ENCODE measurements around the gene ADGRL2. TPM values are rescaled to one million over a fixed set of nuclear protein-coding genes. Genes with fewer than 3 reads are reported as not detected.

ADGRL2 gene
- total RNA-seq, 1 experiment from 2014 or later = 0.51 TPM

DNA sequence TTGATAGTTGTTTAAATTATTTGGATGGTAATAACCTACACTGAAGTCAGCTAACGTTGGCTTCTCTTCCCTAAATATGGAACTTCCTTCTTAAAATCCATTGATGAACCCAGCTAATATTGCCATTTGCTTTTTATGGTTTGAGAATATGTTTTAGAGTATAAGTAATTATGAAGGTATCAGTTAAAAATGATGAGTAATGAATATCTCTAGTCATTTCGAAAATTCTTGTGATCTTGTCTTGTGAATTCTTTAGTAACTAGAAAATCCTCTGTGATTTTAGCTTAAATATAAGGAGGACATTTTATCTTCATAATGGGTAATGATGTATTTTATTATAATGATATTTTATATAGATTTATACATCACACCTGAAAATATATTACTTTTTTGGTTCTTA, 50.5 kb downstream of the ADGRL2 start:
- Histone ChIP-seq H3K27ac (ENCODE audit: low read length) (no peak overlapping the region), H3K9ac (ENCODE audit: low read length) (no peak overlapping the region), H2AFZ (ENCODE audit: low read length) (no peak overlapping the region), H4K20me1 (ENCODE audit: low read length) (no peaks in the 10 kb centered on the region), H3K4me1 (ENCODE audit: insufficient read depth, low read length) (no peaks in the 10 kb centered on the region), H3K36me3 (ENCODE audit: low read depth, low read length) (no peaks in the 10 kb centered on the region), H3K27me3 (ENCODE audit: low read length) (peaks cover 79% of the 10 kb centered on the region), H3K4me2 (ENCODE audit: low read length) (no peak overlapping the region), H3K9me3 (ENCODE audit: low read length) (no peaks in the 10 kb centered on the region), H3K4me3 (ENCODE audit: low read length) (no peak overlapping the region), H3K9me2 (replicated peaks; ENCODE audit: low read length) (no peaks in the 10 kb centered on the region), H3F3A (ENCODE audit: low read length, unreplicated experiment) (no peaks in the 10 kb centered on the region), H3K79me2 (ENCODE audit: low read length) (no peaks in the 10 kb centered on the region)
- no TSS peak for BruUV-seq (replicated peaks)
- ChIA-PET CTCF (no interaction called here), POLR2A (ENCODE audit: unreplicated experiment) (no interaction called here)
- DNase-seq = no peak
- no peak for TF ChIP-seq EZH2phosphoT487 (IDR thresholded peaks at IDR 0.05; ENCODE audit: borderline replicate concordance, low read length)
- TF ChIP-seq, protein P1, sequence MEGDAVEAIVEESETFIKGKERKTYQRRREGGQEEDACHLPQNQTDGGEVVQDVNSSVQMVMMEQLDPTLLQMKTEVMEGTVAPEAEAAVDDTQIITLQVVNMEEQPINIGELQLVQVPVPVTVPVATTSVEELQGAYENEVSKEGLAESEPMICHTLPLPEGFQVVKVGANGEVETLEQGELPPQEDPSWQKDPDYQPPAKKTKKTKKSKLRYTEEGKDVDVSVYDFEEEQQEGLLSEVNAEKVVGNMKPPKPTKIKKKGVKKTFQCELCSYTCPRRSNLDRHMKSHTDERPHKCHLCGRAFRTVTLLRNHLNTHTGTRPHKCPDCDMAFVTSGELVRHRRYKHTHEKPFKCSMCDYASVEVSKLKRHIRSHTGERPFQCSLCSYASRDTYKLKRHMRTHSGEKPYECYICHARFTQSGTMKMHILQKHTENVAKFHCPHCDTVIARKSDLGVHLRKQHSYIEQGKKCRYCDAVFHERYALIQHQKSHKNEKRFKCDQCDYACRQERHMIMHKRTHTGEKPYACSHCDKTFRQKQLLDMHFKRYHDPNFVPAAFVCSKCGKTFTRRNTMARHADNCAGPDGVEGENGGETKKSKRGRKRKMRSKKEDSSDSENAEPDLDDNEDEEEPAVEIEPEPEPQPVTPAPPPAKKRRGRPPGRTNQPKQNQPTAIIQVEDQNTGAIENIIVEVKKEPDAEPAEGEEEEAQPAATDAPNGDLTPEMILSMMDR (conservative IDR thresholded peaks at IDR 0.05; ENCODE audit: low read depth, low read length) = no peak
- no peak for TF ChIP-seq EZH2 (IDR thresholded peaks at IDR 0.05; ENCODE audit: low read length, unreplicated experiment)
- no peak for ATAC-seq
- intact Hi-C loops (cut with micrococcal nuclease) = no loop called here

DNA sequence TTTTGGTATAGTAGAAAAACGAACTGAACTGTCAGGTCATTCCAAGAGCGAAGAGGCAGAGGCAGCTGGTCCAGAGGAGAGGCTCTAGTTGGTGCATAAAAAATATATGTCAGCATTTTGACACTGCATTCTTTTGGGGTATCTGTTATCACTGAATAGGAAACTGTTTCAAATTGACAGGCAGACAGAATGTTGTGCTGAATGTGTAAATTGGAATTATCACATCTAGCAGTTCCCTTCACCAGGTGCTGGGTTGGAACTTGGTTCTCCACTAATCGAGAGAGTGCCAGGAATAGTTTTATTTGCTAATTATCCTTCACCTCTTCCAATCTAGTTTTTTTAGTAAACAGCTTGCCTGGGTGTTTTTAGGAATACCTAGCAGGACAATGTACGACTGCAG, 52.2 kb downstream of the ADGRL2 start:
- H3K9me3 ChIP-seq (ENCODE audit: low read length) = no peaks in the 10 kb centered on the region
- intact Hi-C loops (cut with micrococcal nuclease) = no loop called here
- no peak overlapping the region for H3K4me3 ChIP-seq (ENCODE audit: low read length)
- no peak overlapping the region for H3K4me2 ChIP-seq (ENCODE audit: low read length)
- no peaks in the 10 kb centered on the region for H3K79me2 ChIP-seq (ENCODE audit: low read length)
- no TSS peak for BruUV-seq (replicated peaks)
- no peak overlapping the region for H3K9ac ChIP-seq (ENCODE audit: low read length)
- peaks cover 77% of the 10 kb centered on the region for H3K27me3 ChIP-seq (ENCODE audit: low read length)
- H3K36me3 ChIP-seq (ENCODE audit: low read depth, low read length) = no peaks in the 10 kb centered on the region
- no peaks in the 10 kb centered on the region for H4K20me1 ChIP-seq (ENCODE audit: low read length)
- H3K27ac ChIP-seq (ENCODE audit: low read length) = no peak overlapping the region
- no peaks in the 10 kb centered on the region for H3F3A ChIP-seq (ENCODE audit: low read length, unreplicated experiment)
- H2AFZ ChIP-seq (ENCODE audit: low read length) = no peak overlapping the region
- no peaks in the 10 kb centered on the region for H3K9me2 ChIP-seq (replicated peaks; ENCODE audit: low read length)
- POLR2A ChIA-PET (ENCODE audit: unreplicated experiment) = no interaction called here
- DNase-seq (no peak), ATAC-seq (no peak)
- TF ChIP-seq, protein P1 (conservative IDR thresholded peaks at IDR 0.05; ENCODE audit: low read depth, low read length) = no peak
- TF ChIP-seq EZH2phosphoT487 (IDR thresholded peaks at IDR 0.05; ENCODE audit: borderline replicate concordance, low read length) (no peak), EZH2 (IDR thresholded peaks at IDR 0.05; ENCODE audit: low read length, unreplicated experiment) (no peak)
- H3K4me1 ChIP-seq (ENCODE audit: insufficient read depth, low read length) = no peaks in the 10 kb centered on the region
- CTCF ChIA-PET = interaction anchor here (0.6 kb wide), 1 partner anchor 18 kb away, joined by 5 read pairs; no protein-coding TSS in a partner anchor

DNA sequence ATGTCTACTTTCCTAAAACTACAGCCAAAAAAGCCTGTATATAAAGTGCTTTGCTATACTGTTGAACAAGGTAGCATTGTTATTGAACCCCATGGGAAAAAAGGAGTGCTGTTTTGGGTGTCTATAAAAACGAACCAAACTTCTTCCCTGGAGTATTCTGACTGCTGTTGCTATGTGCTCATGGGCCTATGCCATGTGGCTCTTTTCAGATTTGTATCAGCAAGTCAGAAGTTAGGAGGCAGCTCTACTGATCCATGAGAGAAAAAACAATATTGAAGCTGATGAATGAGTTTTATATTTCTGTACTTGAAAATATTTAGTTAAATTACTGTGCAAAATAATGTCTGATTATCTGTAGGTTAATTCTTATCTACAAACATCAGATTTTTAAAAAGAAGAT, 66.5 kb downstream of the ADGRL2 start:
- no peak overlapping the region for H2AFZ ChIP-seq (ENCODE audit: low read length)
- H3K4me2 ChIP-seq (ENCODE audit: low read length) = no peak overlapping the region
- CTCF ChIA-PET = no interaction called here
- DNase-seq (no peak), ATAC-seq (no peak)
- no peaks in the 10 kb centered on the region for H3K79me2 ChIP-seq (ENCODE audit: low read length)
- no peaks in the 10 kb centered on the region for H3K36me3 ChIP-seq (ENCODE audit: low read depth, low read length)
- POLR2A ChIA-PET (ENCODE audit: unreplicated experiment) = no interaction called here
- no peaks in the 10 kb centered on the region for H3K9me2 ChIP-seq (replicated peaks; ENCODE audit: low read length)
- H3F3A ChIP-seq (ENCODE audit: low read length, unreplicated experiment) = no peaks in the 10 kb centered on the region
- H3K4me3 ChIP-seq (ENCODE audit: low read length) = no peak overlapping the region
- peaks cover 44% of the 10 kb centered on the region for H3K27me3 ChIP-seq (ENCODE audit: low read length)
- H4K20me1 ChIP-seq (ENCODE audit: low read length) = no peaks in the 10 kb centered on the region
- no peak overlapping the region for H3K27ac ChIP-seq (ENCODE audit: low read length)
- TF ChIP-seq, protein P1 (conservative IDR thresholded peaks at IDR 0.05; ENCODE audit: low read depth, low read length) = no peak
- TF ChIP-seq EZH2 (IDR thresholded peaks at IDR 0.05; ENCODE audit: low read length, unreplicated experiment) = no peak
- no peak for TF ChIP-seq EZH2phosphoT487 (IDR thresholded peaks at IDR 0.05; ENCODE audit: borderline replicate concordance, low read length)
- no peaks in the 10 kb centered on the region for H3K9me3 ChIP-seq (ENCODE audit: low read length)
- BruUV-seq (replicated peaks) = no TSS peak
- no peak overlapping the region for H3K9ac ChIP-seq (ENCODE audit: low read length)
- no peaks in the 10 kb centered on the region for H3K4me1 ChIP-seq (ENCODE audit: insufficient read depth, low read length)
- intact Hi-C loops (cut with micrococcal nuclease) = no loop called here

Measured in PC-3 (cell line).